AG09319 (cell line): ENCODE measurements around the gene UCKL1.

ENCODE experiments used
- DNase-seq: peaks from one replicate; pipeline ENCODE4 v3.0.0-alpha.2; 2010; ENCODE audit warnings: low read depth; ENCODE audit errors: extremely low read depth
- TF ChIP-seq, protein P1 (sequence below): IDR thresholded peaks from 2 replicates; pipeline ENCODE4 v1.5.1; 2011; ENCODE audit warnings: low read depth, mild to moderate bottlenecking, inconsistent platforms, low read length, moderate library complexity

The UCKL1 gene

DNA sequence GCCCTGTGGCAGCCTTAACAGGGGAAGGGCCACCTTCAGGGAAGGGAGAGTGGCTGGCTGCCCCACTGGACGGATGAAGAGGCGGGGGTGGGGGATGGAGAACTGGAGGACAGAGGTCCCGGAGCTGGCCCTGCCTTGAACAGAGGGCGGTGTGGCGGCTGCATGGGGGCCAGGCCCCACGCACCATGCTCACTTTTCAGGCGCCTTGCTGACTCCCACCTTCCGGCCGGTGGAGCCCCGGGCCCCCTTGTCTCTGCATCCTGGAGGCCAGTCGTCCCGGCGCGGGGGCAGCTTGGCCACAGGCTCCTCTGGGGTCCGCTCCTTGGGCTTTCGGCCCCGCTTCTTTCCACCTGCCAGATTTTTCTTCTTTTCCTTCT lies 3.5 kb upstream of the UCKL1 start:
- no peak for DNase-seq
- TF ChIP-seq, protein P1, sequence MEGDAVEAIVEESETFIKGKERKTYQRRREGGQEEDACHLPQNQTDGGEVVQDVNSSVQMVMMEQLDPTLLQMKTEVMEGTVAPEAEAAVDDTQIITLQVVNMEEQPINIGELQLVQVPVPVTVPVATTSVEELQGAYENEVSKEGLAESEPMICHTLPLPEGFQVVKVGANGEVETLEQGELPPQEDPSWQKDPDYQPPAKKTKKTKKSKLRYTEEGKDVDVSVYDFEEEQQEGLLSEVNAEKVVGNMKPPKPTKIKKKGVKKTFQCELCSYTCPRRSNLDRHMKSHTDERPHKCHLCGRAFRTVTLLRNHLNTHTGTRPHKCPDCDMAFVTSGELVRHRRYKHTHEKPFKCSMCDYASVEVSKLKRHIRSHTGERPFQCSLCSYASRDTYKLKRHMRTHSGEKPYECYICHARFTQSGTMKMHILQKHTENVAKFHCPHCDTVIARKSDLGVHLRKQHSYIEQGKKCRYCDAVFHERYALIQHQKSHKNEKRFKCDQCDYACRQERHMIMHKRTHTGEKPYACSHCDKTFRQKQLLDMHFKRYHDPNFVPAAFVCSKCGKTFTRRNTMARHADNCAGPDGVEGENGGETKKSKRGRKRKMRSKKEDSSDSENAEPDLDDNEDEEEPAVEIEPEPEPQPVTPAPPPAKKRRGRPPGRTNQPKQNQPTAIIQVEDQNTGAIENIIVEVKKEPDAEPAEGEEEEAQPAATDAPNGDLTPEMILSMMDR = no peak

DNA sequence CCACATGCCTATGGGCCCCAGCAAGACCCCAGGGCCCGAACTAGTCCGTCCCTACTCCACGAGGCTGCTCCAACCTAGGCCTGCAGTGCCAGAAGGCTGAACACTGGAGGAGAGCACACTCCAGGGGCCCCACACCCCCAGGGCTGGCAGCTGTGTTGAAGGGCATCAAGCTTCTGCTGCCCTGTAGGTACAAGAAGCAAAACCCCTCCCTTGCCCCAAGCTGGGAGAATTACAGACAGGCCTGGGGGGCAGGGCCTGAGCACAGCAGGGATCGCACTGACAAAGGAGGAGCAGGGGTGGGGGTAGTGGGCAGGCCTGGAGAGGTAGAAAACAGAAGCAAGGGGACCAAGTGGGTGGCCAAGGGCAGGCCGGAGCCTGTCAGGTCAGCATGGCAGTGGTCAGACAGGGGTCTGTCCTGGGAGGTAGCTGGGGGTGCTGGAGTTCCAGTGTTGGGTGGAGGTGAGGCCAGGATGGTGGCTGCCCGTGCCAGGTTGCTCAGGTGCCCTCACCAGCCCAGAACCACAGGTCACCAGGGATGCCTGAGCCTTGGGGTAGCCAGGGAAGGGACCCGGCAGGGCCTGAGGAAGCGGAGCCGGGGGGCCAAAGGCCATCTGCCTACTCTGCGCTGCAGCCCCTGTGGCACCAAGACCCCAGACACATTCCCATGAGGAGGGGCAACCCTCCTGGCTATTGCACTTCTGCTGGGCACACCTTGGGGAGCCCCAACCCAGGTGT lies 2.9 kb upstream of the UCKL1 start:
- TF ChIP-seq, protein P1 = no peak
- no peak for DNase-seq

DNA sequence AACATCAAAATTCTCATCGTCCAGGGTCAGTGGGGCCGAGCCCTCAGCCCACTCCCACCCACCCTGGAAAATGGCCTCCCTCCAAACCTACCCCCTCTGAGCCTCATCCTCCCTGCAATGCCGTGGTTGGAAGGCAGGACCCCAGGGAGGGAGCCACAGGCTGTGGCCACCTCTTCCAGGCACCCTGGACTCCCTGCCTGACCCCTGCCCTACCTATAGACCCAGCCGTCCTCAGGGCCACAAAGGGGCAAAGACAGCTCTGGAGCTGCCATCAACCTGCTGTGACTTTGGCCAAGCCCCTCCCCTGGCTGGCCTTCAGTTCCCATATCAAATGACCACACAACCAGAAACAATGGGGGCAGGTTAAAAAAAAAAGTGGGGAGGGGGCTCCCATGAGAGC lies 2.3 kb upstream of the UCKL1 start:
- TF ChIP-seq, protein P1 = no peak
- no peak for DNase-seq

DNA sequence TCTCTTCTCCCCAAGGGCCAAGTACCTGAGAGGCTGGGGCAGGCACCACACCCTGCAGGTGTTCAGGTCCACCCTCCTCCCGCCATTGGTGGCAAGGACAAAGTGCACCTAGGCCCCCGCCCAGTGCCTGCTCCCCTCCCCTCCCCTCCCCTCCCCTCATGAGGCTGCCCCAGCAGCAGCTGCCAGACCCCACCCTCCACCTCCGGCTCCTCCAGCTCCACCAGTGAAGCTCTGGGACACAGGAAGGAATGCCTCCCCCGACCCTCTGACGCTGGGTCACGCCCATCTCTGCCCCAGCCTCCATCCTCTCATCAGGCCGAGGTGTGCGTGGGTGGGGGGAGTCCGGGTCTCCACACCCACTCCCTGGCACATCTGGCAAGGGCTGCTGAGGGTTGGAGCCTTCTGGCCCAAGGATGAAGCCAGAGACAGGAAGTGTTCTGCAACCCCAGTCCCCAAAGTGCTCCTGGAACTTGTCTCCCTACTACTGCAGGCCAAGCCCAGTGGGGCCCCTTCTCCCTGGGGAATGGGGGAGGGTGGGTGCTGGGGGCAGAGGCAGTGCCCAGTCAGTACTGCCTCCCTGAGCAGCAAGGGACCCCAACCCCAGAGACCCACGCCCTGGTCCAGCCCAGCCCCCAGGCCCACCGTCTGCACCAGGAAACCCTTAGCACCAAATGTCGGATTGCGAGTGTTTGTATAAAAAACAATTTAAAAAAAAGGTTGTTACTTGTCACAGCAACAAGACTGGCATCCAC lies 1.6 kb upstream of the UCKL1 start:
- TF ChIP-seq, protein P1 = no peak
- DNase-seq = no peak

- no peak for DNase-seq
- TF ChIP-seq, protein P1 = peak; percentile 2
Observed at GRCh38 chr20:63957004-63957689, 931 bp upstream of the UCKL1 start.

GRCh38 chr20:63956664-63957003 lies 418 bp upstream of the UCKL1 start:
- DNase-seq = no peak
- TF ChIP-seq, protein P1 = no peak

- TF ChIP-seq, protein P1 = peak; percentile 24
Observed at GRCh38 chr20:63955281-63955826, 862 bp downstream of the UCKL1 start.

More at GRCh38 chr20:63955281-63955826, 862 bp downstream of the UCKL1 start:
- no peak for DNase-seq
